ENCODE data around the gene SORCS2.

SORCS2 gene

DNA sequence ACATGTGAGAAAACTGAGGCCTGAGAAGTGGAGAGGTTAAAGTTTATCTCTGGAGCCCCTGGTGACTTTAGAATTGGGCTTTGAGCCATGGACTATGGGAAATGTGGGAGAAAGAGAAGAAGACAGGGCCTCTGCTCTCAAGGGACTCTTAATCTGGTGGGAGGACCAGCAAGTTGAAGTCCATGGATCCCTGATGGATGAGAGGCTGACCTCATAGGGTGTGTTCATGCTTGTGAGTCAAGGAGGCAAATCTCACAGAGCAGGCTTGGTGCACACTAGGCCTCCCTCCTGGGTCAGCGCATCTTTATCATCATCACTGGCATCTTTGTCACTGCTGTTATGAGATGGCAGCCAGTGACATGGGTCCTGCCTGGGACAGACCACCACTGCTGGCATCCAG lies 535.4 kb downstream of the SORCS2 start:
- no peak for FAIRE-seq

DNA sequence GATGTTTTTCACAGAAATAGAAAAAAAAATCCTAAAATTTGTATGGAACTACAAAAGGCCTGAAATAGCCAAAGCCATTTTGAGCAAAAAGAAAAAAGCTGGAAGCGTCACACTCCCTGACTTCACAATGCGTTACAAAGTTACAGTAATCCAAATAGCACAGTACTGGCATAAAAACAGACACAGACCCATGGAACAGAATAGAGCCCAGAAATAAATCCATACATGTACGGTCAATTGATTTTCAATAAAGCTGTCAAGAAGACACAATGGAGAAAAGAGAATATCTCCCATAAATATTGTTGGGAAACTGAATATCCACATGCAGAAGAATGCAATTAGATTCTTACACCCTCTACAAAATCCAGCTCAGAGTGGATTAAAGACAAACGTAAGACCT lies 539.1 kb downstream of the SORCS2 start:
- FAIRE-seq: no peak

DNA sequence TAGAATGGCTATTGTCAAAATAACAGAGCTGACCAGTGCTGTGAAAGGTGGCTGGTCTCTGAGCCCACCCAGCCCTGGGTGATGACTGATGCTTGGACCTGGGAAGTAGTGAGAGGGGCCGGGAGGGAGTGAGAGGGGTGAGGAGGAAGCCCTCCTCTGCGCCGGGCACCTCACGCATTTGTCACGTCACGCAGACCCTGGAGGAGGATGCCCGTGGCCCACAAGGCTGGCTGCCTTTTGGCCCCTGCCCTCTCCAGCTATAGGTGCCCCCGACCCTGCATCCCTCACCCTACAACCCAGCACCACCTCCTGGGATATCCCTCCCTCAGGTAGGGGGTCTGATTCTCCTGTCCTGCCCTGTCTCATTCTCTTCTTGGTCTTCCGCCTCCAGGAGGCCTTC lies 539.9 kb downstream of the SORCS2 start:
- no peak for FAIRE-seq

DNA sequence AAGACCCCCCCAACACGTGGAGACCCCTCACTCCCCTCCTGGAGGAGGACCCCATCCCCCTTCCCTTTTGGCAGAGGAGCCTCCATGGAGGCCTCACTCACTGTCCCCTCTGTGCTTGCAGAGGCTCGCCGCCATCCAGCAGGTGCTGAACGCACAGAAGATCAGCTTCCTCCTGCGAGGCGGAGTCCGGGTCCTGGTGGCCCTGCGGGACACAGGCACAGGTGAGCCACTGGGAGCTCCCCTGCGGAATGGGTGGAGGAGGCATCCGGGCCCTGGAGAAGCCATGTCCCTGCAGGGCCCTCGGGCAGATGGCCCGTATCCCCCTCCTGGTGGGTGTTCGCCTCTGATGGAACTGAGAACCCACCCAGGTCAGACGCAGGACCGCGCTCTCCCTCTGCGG lies 540.9 kb downstream of the SORCS2 start:
- no peak for FAIRE-seq

DNA sequence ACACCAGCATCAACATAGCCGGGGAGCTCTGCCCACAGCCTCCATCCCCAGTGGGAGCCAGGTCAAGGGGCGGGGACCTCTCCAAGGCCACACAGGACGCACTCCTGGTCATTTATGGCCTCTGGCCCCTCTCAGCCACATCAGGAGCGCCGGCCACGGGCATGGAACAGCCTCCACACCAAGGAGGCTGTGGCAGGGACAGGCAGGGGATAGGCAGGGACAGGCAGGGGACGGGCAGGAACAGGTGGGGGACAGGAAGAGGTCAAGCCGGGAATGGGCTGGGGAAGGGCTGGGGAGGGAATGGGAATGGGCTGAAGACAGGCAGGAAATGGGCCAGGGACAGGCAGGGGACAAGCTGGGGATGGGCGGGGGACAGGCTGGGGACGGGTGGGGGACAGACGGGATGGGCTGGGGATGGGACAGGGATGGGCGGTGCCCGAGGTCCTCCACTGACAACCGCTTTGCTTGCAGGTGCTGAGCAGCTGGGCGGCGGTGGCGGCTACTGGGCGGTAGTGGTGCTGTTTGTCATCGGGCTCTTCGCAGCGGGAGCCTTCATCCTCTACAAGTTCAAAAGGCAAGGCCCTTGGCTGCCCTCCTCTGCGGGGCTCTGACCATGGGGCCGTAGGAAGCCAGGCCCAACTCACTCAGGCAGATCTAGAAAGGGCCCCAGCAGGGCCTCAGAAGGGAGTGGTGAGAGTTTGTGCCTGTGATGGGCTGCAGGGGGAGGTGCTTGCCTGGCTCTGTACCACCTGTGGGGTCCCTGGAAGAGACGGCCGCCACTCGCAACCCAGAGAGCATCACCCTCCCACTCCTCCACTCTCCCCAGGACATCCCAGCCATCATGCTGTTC lies 541.7 kb downstream of the SORCS2 start:
- no peak for FAIRE-seq

DNA sequence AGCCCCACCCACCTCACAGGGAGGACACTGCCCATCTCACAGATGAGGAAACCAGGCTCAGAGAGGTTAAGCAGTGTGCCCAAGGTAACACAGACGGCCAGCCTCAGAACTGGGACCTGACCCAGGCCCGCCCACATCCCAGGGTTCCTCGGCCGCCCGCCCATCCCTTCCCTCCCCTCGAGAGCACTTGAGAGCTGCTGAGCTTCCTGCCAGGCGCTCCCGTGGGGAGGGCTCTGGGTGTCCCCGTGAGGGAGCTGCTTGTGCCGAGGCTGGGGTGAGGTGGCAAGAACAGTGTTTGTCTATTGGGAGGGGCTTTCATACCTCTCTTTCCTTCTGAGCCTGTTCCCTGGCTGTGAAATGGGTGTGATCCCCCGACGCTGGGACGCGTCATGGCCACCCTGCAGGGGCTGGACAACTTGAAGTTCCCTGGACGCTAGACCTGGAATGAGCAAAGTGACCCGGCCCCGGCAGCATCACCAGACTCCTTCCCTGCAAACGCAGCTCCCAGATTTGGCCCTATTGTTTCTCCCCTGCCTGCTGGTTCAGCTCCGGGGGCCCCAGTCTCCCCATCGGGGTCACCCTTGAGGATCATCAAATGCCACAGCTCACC lies 542.4 kb downstream of the SORCS2 start:
- no peak for FAIRE-seq

DNA sequence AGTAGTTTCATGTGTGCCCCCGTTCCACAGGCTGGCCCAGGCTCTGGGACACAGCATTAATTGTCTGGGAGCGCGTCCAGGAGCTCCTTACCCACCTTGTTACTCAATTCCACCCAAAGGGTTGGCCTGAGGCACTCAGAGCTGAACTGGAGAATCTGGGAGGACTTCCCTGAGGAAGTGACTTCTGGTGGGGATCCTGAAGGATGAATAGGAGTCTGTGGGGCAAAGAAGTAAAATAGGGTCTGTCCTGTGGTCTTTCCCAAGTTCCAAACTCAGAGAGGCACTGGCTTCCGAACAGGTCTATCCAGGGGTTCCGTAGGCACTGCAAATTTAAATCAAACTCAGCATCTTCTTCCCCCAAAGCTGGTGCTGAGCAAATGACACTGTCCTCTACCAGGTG lies 543.1 kb downstream of the SORCS2 start:
- FAIRE-seq: no peak

DNA sequence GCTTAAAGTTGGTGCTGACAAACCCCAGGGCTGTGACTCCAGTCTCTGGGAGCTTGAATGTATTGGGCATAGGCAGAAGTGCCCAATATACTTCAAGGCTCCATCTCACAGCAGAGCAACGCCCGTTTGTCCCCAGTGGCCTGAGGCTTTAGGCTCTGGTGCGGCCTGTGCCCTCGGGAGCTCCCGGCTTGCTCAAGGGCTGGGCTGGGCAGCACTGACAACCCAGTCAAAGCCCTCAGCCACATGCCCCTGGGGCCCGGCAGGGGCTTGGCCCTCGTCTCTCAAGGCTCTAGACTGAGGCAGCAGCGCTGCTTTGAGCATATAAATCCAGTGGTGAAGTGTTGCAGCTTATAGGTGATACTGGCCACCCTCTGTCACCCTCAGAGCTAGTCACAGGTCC lies 543.6 kb downstream of the SORCS2 start:
- no peak for FAIRE-seq

DNA sequence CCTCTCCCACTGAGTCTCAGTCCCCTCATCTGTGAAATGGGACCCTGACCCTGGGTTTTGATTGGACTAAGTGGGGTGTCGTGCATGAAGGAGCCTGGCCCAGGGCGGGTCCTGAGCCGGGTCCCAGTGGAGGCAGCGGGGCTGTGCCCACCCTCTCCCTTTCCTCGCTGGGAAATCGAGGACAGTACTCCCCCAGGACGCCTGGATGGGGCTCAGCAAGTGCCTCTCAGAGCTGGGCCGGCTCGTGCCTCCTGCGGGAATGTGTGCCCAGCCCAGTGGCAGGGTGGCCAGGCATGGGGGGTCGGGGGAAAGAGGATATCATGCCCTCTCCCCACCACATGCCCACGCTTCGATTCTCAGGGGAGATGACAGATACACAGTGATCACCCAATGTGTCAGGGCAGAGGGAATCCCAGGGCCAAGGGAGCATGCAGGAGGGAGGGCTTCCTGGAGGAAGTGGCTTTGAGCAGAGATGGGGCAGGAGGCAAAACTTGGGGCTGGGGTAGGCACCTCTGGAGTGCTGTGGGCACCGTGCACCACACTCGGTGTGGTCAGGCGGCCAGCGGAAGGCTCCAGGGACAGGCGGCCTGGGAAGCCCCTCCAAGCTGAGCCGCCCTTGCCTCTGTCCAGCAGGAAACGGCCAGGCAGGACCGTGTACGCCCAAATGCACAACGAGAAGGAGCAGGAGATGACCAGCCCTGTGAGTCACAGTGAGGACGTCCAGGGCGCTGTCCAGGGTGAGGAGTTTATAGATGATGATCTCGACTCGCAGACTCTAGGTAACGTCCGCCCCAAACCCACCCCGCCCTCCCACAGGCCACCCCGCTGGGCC lies 544.3 kb downstream of the SORCS2 start:
- FAIRE-seq: no peak

DNA sequence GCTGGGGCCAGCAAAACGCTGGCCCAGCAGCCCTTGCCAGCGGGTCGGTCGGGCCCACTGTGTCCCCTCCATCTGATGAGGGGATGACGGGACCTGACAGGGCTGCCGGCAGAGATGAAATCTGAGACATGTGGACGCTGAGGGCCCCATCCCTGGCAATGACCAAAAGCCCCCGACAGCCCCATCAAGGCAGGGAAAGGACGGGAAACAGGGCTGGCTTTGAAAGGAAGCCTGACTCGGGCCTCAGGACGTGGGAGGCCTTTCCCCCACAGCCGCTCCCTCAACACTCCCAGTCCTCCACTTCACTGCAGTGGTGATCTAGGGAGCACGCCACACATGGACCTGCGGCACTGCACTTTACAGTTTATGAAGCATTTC lies 544.9 kb downstream of the SORCS2 start:
- FAIRE-seq: no peak

DNA sequence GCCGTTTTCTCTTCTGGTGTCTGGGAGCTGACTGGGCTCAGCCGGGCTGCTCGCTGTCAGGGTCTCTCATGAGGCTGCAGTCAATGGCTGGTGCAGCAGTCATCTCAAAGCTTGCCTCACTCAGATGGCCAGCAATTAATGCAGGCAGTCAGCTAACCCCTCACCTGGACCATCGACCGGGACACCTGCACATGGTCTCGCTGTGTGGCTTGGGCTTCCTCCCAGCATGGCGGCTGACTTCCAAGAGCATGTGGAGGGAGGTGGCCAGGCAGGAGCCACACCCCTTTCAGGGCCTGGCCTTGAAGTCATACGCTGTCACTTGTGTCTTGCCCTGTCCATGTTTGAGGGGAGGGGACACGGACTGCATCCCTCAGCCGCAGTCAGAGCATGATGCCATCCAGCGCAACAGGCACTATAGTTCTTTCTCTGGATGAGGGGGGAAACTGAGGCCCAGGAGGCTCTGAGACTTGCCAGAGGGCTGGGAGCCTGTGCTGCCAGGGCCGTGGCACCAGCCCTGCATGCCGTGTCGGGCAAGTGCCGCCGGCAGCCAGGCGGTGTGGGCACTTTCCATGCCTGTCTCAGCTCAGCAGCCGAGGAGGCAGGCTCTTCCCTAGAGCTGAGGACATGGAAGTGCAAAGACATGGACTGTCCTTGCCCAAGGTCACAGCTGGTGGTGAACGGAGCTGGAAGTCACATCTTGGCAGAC lies 545.6 kb downstream of the SORCS2 start:
- no peak for FAIRE-seq

DNA sequence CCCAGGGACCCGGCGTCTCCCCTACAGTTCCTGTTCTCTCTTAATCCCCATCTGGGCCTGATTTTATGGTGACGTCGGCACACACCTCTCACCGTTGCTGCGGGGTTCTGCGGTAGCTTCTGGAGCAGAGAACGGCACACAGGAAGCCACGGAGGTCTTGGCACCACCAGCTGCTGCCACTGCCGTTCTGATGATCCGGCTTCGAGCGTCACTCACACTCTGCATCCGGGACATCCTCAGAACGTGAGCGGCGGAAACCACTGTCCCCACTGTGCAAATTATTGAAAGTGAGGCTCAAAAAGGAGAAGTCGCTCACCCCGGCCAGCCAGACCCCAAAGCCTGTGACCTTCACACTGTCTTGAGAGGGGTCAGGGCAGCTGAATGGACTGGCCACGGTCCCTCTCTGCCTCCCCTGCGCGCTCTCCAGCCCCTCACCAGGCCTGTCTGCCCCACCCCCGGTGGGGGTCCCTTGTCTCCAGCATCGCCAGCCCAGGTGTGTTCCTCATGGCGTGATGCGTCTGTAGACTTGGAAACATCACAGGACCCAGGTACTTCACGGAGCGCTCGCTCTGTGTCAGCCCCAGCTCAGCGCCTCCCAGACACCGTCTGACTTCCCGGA lies 546.2 kb downstream of the SORCS2 start:
- no peak for FAIRE-seq

DNA sequence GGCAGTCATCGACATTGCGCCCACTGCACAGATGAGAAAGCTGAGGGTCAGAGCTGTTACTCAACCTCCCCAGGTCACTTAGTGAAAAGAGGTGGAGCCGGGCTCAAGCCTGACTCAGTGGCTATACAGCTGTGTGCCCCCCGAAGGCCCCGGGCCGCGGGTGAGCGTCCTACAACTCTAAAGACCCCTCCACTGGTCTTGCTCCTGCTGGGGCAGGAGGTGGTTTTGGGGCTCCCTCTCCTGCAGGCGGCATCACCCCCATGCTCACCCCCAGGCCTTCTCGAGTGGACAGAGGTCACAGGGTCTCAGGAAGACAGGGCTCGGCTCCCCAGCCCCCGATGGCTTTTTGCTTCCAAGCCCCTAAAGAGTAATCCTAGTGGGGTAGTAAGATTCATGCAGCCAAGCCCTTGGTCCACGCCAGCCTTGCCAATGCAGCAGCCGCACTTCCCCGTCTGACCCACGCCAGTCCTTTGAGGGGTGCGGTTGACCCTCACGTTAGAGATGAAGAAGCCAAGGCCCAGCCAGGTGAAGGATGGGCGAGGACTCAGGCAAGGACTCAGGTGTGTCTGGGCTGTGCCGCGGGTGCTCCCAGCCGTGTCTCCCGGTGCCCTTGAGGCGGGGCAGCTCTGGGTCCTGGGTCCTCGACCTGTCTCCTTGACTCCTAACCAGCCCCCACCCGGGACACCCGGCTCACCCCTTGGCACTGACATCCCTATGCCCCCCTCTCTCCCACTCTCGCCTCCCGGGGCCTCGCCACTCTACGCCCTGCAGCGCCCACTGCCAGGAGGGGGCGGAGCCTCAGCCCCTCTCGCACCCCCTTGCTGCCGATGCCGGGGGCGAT lies 547.0 kb downstream of the SORCS2 start:
- no peak for FAIRE-seq

DNA sequence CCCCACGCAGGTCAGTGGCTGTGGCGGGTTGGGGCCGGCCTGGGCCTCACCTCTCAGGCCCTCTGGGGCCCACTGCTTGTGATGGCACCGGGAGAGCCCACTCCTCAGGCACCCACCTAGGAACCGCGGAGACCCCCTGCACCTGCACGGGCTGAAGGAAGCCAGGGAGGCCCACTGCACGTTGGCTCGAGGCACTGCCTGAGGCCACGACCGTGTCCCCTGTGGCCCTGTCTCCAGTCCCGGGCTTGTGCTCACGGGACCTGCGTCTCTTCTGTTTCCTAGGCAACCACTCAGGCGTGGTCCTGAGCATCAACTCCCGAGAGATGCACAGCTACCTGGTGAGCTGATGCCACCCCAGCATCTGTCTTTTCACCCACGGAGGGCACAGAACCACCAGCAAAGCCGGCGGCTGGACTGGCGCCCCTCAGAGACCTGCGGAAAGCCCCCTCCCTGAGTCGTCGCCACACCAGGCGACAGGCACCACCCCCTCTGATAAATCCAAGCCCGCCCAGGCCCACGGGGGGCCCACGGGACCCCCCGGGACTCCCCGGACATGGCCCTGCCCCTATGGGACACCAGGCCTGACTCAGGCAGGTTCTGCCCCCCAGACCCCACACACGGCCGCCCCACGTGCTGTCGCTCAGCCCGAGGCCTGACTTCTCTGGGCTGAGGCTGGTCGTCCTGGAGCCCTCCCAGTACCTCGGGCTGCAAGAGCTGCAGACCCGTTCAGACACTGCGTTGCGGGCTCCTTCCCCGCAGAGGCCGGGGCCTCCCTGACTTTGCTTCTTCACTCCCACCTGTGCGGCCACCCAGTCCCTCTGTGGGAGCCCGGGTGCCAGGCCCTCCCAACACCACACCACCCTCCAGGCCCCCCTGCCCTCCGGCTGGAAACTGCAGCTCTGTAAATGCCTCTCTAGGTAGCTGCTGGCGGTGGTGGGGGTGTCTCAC lies 547.9 kb downstream of the SORCS2 start:
- FAIRE-seq: no peak

DNA sequence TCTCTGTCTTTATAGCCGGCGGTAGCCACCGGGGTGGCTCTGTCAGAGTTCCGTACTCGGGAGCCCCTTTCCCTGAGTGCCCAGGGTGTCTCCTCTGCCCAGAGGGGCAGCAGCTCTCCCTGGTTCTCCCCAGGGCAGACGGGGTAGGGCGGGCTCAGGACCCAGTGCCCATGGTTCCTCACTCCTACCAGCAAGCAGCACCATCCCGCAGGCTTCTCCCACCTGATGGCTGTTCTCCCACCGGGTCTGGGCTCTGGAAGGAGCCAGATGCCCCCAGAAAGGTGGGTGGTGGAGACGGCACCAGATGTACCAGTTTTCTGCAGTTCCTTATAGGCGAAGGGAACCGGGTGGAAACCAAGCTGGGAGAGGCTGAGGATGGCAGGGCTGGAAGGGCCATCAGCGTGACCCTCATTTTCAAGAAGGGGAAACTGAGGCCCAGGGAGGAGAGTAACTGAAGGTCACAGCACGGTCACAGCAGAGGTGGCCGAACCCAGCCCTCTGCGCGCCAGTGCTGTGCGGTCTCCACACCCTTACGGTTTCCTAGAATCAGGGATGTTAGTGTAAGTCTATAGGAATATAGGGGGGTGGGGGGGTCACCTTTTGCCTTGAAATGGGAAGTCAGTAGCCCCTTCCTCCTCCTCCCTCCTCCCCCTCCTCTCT lies 548.7 kb downstream of the SORCS2 start:
- no peak for FAIRE-seq

DNA sequence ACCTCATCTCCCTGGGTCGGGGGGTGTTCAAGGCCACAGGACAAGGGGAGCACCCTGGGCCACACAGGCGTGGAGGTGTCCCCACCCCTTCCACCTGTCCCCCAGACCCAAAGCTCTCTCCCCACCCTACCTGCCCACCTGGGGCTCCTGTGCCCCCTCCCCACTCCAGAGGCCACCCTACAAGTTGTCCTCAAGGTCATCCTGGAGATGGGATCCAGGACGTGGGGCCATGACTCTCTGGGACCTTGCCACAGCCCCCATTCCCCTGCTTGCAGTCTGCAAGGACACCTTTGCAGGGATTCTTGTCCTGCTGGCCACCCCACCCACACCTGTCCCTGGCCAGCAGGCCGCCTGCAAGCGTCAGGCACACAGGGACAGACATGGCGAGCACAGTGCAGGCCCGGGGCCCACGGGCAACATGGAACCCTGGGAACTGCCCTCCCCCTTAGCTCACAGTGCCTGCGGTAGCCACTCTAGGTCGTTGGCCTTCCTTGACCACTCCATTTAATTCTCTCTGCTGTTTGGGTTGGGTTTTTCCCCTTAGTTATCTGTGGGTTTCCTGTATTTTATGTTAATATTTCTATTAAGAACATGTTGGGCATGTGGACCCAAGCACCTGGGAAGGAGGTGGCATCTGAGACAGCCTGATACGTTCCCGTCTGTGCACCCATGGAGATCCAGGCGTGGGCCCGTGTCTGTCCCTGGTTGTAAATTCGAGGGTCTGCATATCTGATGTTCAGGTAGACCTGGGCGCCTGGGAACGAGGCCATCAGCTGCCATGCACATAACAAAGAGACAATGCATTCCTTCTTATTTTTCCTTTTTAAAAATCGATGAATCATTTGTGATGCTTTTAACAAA lies 549.8 kb downstream of the SORCS2 start:
- no peak for FAIRE-seq

DNA sequence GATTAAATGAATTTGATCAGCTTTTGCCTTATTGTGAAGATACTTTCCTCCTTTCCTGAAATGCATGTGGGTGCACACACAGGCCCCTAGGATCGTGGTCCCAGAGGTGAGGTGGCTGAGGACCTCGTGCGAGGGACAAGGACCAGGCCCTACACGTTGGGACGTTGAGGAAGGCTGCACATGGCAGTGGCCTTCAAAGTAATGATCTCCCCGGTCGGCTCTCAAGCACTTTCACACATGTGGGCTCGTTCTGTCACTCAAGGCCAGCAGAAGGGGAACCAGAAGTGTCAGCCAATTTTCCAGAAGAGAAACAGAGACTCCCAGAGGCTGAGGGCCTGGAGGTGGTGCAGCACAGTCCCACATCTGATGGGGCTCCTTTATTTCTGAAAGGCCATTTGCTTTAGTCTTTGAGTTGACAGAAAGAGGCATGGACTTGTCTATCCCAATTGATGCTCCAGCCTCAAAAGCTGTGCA lies 550.5 kb downstream of the SORCS2 start:
- no peak for FAIRE-seq

DNA sequence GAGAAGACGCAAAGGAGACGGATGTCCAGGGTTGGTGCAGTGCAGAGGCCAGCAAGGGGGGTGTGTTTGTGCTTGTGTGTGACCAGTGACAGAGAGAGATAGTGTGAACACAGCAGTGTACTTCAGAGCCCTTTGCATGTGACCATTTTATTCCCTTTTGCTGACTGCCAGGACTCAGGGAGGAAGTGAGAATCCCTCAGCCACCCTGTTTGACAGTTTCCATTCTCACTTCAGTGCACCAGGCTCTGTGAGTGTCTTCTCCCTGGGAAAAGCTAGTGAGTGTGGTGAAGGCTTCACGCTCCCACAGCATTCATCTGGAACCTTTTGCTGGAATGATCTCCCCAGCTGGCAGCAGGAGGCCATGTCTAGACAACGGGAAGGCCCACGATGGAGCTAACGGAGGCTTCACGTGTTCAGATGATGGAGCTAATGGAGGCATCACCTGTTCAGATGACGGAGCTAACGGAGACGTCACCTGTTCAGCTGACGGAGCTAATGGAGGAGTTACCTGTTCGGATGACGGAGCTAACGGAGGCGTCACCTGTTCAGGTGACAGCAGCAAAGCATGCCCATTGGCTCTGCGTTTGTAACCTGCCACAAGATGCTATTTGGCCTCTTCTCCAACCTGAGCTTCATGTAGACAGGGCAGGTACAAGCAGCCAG lies 551.9 kb downstream of the SORCS2 start:
- no peak for FAIRE-seq

Data from islet of Langerhans (tissue), 1 donor.